GM18858 (cell line): Measurements from ENCODE around the gene SREBF2.

Experiments
- ATAC-seq: cut with Tn5 transposase; IDR thresholded peaks from one replicate; pipeline ENCODE4 v1.9.1; 2021; ENCODE audit not compliant: unreplicated experiment

SREBF2 gene

DNA sequence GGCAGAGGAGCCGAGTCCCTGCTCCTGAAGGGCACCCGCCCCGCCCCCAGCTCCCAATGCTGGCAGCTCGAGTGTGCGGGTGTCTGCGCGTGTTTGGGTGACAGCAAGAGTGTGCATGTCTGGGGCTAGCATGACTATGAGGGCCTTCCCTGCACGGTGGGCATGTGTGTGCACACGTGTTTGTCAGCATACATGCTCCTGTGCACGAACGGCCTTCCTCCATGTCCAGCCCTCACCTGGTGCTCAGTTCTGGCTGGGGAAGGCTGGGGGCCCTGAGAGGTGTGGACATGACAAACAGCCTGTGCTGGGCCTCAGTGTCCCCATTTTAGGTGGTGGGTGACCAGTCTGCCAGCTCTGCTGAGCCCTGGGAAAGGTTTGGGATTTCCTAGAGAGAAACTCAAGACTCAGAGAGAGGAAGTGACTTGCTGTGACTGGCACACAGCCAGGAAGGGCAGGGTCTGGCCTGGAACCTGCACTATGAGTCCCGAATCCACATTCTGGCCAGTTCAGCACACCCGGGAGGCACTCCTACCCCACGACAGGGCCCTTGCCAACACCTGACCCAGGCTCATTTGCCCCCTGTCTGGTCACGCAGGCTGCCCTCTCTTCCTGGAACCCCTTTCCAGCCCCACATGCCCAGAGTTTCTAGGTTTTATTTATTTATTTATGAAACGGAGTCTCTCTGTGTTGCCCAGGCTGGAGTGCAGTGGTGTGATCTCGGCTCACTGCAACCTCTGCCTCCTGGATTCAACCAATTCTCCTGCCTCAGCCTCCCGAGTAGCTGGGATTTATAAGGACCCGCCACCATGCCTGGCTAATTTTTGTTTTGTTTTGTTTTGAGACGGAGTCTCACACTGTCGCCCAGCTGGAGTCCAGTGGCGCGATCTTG lies 85.2 kb downstream of the SREBF2 start:
- no peak for ATAC-seq

DNA sequence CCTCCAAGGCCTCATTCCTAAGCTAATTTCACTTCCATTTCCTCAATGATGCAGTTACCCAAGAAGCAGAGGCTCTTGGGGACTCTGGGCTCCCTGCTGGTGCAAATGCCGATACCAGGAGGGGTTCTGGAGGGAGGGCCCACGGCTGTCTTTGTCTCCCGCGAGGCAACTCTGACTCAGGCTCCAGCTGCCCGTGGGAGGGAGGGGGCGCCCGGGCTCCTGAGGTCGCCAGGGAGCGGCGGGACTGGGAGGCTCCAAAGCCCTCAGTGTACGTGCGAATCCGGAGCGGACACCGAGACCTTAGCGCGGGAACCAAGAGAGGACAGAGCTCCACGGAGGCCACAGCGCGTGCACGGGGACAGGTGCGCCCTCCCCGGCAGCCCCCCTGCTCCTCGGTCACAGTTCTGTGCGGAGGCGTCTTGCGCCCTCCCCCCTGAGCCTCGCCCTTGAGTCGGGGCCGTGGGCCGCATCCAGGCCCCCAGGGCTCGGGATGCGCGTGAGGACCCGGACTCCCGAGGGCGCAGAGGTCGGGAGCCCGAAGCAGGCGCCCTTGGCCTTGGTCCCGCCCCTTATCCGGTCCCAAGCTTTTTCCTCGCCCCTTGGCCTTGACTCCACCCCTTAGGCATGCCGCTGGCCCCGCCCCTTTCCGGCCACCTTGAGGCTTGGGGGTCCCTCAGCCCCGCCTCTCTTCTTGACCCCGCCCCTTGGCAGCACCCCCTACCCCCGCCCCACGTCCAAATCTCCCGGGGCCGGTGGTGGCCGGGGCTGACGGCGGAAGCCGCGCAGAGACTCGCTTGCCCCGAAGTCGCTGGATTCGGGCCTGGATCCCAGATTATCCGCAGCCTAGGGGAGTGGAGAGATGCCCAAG lies 86.7 kb downstream of the SREBF2 start:
- no peak for ATAC-seq

DNA sequence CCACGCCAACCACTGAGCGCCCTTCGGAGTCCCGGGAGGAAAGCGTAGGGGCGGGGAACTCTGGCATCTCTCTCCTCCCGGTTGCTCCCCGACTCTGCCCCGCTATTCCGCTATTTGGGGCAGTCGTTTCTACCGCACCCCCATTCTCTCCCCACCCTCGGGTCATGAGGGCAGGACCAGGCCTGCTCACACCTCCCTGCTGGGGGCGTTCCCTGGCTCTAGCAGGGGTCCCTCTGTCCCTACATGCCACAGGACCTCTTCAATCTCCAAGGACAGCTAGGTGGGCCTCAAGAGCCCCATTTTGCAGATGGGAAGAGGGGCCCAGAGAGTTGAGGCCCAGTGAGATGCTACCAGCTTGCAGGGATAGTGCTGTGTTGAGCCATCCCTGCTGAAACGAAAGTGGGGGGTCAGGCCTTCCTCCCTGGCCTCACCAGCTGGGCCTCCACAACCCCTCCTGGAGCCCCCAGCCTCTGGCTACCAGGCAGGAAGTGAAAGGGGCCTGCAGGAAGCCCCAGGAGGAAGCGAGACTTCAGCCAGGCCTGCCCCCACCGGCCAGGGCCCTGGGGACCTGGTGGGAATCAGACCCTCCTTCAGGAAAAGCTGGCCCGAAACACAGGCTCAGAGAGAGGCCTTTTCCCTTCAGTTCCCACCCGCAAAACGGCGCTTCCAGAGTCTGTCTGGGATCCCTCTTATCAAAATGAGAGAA lies 87.5 kb downstream of the SREBF2 start:
- ATAC-seq, result no peak

GRCh38 chr22:41922328-41922727 lies 89.4 kb downstream of the SREBF2 start:
- no peak for ATAC-seq

GRCh38 chr22:41922940-41923594 lies 90.2 kb downstream of the SREBF2 start:
- ATAC-seq, result no peak

- no peak for ATAC-seq
Observed at GRCh38 chr22:41923595-41924276, 90.8 kb downstream of the SREBF2 start.

- no peak for ATAC-seq
Observed at GRCh38 chr22:41925783-41926460, 93.0 kb downstream of the SREBF2 start.

GRCh38 chr22:41927813-41928212 lies 94.9 kb downstream of the SREBF2 start:
- ATAC-seq, result no peak

- ATAC-seq, result no peak
Observed at GRCh38 chr22:41928593-41929417, 95.9 kb downstream of the SREBF2 start.

DNA sequence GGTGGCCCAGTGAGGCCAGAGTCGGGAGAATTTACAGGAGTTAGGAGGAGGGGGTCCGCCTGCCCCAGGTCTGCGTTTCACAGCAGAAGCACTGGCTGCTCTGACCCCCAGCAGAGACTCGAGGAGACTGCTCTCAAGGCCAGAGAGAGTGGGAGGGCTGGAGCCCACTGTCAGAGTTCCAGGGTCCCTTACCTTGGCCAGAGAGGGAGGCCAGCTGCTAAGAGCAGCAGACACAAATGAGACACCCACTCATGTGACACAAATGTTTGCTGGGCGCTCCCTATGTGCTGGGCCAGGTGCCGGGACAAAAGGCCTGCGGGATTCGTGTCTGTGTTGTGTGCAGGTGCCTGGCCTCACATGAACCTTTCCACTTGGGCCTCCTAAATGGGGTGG lies 96.5 kb downstream of the SREBF2 start:
- ATAC-seq, result no peak

DNA sequence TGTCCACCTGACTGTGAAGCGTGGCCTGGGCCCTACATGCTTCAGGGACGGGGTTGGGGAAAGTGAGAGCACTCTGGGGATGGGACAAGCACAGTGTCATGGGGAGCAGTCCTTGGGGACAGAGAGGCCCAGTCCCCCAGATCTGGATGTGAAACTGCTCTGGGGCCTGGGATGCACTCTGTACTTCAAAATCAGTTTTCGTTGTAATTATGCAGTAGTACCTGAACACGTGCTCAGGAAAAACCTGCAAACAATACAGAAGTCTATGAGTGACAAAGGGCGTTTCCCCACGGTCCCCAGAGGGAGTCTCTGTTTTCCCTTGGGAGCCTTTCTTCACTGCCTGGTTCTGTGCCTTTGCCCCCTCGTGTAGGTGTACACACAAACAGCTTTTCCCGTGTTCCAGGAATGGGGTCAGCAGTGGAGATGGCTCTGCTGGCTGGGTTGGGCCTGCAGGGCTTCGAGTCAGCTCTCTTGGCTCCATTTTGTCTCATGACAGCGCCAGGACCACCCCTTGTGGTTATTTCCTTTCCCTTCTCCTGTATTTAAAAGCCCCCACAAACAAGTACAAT lies 98.9 kb downstream of the SREBF2 start:
- ATAC-seq, result no peak

DNA sequence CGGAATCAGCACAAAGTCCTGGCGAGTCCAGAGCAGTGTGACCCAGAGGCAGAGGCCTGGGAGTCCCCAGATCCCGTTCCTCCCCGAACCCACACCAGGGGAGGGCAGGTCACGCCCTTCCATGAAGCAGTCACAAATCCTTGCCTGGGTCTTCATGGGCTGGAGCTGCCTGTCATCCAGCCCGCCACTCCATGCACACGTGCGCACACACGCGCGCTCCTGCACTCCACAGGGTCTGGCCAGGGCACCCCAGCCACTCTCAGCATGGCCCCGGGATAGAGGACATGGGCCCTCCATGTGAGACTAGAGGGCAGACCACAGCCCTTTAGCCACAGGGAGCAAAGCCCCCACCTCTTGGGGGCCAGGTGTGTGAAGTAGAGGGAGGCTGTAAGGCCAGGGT lies 99.4 kb downstream of the SREBF2 start:
- no peak for ATAC-seq

- ATAC-seq, result no peak
Observed at GRCh38 chr22:41933411-41934177, 100.7 kb downstream of the SREBF2 start.

DNA sequence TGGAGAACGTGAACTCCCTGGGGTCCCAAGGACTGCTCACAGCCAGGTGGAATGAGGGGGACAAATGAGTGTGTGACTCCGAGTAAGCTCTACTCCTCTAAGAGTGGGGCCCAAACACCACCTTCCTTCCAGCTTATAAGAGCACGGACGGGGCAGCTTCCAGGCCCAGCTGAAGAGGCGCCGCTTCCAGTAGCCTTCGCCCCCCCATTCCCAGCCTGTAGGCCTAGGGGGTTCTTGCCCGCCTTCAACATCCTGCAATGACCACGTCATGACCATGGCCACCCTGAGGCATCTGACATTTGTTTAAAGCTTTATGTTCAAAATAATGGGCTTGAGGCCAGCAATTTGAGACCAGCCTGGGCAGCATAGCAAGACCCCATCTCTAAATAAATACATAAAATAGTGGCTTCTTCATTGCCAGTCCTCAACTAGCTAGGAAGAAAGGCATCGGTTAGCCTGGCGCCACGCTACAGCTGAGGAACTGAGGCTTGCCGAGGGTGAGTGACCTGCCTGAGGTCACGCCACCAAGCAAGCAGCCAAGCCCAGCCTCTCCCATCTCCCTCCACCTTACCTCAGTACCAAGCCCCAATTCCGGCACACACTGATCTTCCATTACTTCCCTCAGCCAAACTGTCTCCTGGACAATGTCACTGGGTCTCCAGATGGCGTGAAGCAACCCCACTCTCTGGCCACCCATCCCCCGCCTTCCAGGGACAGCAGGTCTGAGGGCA lies 101.5 kb downstream of the SREBF2 start:
- ATAC-seq, result no peak

- no peak for ATAC-seq
Observed at GRCh38 chr22:41935015-41935351, 102.1 kb downstream of the SREBF2 start.

DNA sequence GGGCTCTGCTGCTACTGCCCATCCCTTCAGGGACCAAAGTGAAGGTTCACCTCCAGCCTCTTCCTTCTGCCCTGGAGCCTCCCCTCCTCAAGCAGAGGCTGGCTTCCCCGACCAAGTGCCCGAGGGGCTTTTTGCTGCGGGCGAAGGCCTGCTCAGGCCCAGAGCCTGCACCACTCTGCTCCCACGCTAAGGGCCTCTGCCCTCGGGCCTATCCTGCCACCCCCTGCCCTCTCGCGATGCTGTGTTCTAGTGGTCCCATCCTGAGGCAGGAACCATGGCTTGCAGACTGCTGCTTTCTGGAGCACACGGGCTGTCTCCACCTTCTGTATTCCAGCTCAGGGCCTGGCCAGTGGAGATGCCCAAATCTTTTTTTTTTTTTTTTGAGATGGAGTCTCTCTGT lies 102.6 kb downstream of the SREBF2 start:
- no peak for ATAC-seq

DNA sequence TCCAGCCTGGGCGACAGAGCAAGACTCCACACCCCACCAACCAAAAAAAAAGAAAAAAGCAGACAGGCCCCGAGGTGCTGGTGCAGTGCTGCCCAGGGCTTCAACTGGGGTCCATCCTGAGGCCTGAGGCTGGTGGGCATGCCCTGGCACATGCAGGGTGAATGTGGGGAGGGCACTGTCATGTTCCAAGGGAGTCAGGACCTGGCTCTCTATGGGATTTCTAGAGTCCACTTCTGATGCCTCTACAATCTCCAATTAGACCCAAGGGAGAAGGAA lies 103.9 kb downstream of the SREBF2 start:
- ATAC-seq, result no peak
